HFF-Myc (cell line): Measurements from ENCODE around the gene WASF3.

Experiments
- DNase-seq: peaks from one replicate; pipeline ENCODE4 v3.0.0-alpha.2; 2011; ENCODE audit warnings: low read depth; ENCODE audit errors: extremely low read depth
- H3K4me3 ChIP-seq: replicated peaks from 2 replicates; pipeline ENCODE4 v1.5.1; 2011; ENCODE audit warnings: low read depth, mild to moderate bottlenecking, control low read depth, low read length
- CTCF ChIP-seq: IDR thresholded peaks from 2 replicates; pipeline ENCODE4 v1.5.1; 2012; ENCODE audit warnings: mild to moderate bottlenecking, low read depth, low read length, control low read depth; ENCODE audit errors: missing control alignments

WASF3 gene

GRCh38 chr13:26518451-26518959, 39.0 kb upstream of the WASF3 start:
- no peak for TF ChIP-seq CTCF
- DNase-seq: no peak
- no peak overlapping the region for H3K4me3 ChIP-seq

GRCh38 chr13:26522571-26522970, 34.9 kb upstream of the WASF3 start:
- H3K4me3 ChIP-seq: no peak overlapping the region
- TF ChIP-seq CTCF: no peak
- DNase-seq: no peak

- DNase-seq: no peak
- H3K4me3 ChIP-seq: no peak overlapping the region
- TF ChIP-seq CTCF: no peak
These were observed 34.5 kb upstream of the WASF3 start for GRCh38 chr13:26523007-26523406.

GRCh38 chr13:26525528-26525927, 32.0 kb upstream of the WASF3 start:
- H3K4me3 ChIP-seq: no peak overlapping the region
- no peak for DNase-seq
- no peak for TF ChIP-seq CTCF

- no peak for TF ChIP-seq CTCF
- no peak overlapping the region for H3K4me3 ChIP-seq
- DNase-seq: no peak
These were observed 30.7 kb upstream of the WASF3 start for GRCh38 chr13:26526702-26527216.

GRCh38 chr13:26528527-26528926, 29.0 kb upstream of the WASF3 start:
- no peak overlapping the region for H3K4me3 ChIP-seq
- no peak for TF ChIP-seq CTCF
- DNase-seq: no peak

GRCh38 chr13:26529441-26529840, 28.0 kb upstream of the WASF3 start:
- H3K4me3 ChIP-seq: no peak overlapping the region
- peak; percentile 30 for DNase-seq
- TF ChIP-seq CTCF: no peak
